Activated effector memory CD4-positive, alpha-beta T cell treated with Interleukin-2 at 50 U/mL for 16 hours (primary cell): ENCODE measurements around the gene LY6G5C.
A peak's percentile ranks its signal among the peaks of the same experiment; 100 is the strongest.

Source experiments
- DNase-seq: peaks from one replicate; pipeline ENCODE4 v3.0.0-alpha.2; 2020

The LY6G5C gene

GRCh38 chr6:31662124-31662723 lies 18.6 kb downstream of the LY6G5C start:
- DNase-seq, result no peak

- DNase-seq, result no peak
Measured at GRCh38 chr6:31661262-31662123, 19.4 kb downstream of the LY6G5C start.

GRCh38 chr6:31660381-31661261 lies 20.2 kb downstream of the LY6G5C start, which contains the start of gene C6orf47:
C6orf47 (minus strand) TSS chr6:31660778; CDS start chr6:31659947, 831 bp downstream.
- DNase-seq, result peak; percentile 62

- DNase-seq, result no peak
Measured at GRCh38 chr6:31659649-31660380, 21.1 kb downstream of the LY6G5C start.

GRCh38 chr6:31658983-31659648 lies 21.8 kb downstream of the LY6G5C start:
- DNase-seq, result no peak

GRCh38 chr6:31658158-31658688 lies 22.6 kb downstream of the LY6G5C start:
- DNase-seq, result no peak

GRCh38 chr6:31657406-31658157 lies 23.3 kb downstream of the LY6G5C start:
- DNase-seq, result no peak

- no peak for DNase-seq
Measured at GRCh38 chr6:31655349-31656237, 25.3 kb downstream of the LY6G5C start, which contains the start of gene APOM. APOM (plus strand) TSS chr6:31655894; CDS start chr6:31655967, 73 bp downstream.

- no peak for DNase-seq
Measured at GRCh38 chr6:31654574-31655348, 26.1 kb downstream of the LY6G5C start.

GRCh38 chr6:31652925-31653724 lies 27.7 kb downstream of the LY6G5C start:
- DNase-seq, result no peak

- no peak for DNase-seq
Measured at GRCh38 chr6:31651602-31652191, 29.2 kb downstream of the LY6G5C start.

- DNase-seq, result no peak
Measured at GRCh38 chr6:31645325-31645724, 35.5 kb downstream of the LY6G5C start.

GRCh38 chr6:31643818-31644454 lies 36.9 kb downstream of the LY6G5C start:
- no peak for DNase-seq

- DNase-seq, result no peak
Measured at GRCh38 chr6:31642798-31643570, 37.9 kb downstream of the LY6G5C start.

GRCh38 chr6:31641370-31641769 lies 39.5 kb downstream of the LY6G5C start:
- no peak for DNase-seq

- no peak for DNase-seq
Measured at GRCh38 chr6:31640612-31641011, 40.3 kb downstream of the LY6G5C start.
